SK-N-SH (cell line): ENCODE measurements around the gene FSHR.

Experiments
- CTCF ChIP-seq: fragments of 200-600 bp; sonication (generic); IDR thresholded peaks from 2 replicates; pipeline ENCODE4 v1.6.1; 2017; ENCODE audit warnings: antibody characterized with exemption, mild to moderate bottlenecking, moderate library complexity
- EZH2phosphoT487 ChIP-seq: fragments of 200-600 bp; sonication (generic); IDR thresholded peaks from 2 replicates; pipeline ENCODE4 v1.6.1; 2017; ENCODE audit warnings: low read depth, mixed run types, mild to moderate bottlenecking, antibody characterized with exemption, moderate library complexity, borderline replicate concordance
- FOXJ3 ChIP-seq: sonication (generic); formaldehyde crosslinking; IDR thresholded peaks from 2 replicates; pipeline ENCODE4 v1.5.1; 2020; ENCODE audit warnings: mild to moderate bottlenecking, missing genetic modification reagents
- IRF3 ChIP-seq: fragments of 150-350 bp; IDR thresholded peaks from 2 replicates; pipeline ENCODE4 v1.6.1; 2016; ENCODE audit warnings: mild to moderate bottlenecking, low read depth, low read length
- POLR2AphosphoS5 ChIP-seq: IDR thresholded peaks from 2 replicates; pipeline ENCODE4 v1.6.1; 2012; ENCODE audit warnings: low read depth, low read length
- RFX5 ChIP-seq: IDR thresholded peaks from 2 replicates; pipeline ENCODE4 v1.6.1; 2012; ENCODE audit warnings: mild to moderate bottlenecking, improper control_type of control experiment, low read length
- USF2 ChIP-seq: fragments of 150-350 bp; IDR thresholded peaks from 2 replicates; pipeline ENCODE4 v1.6.1; 2017; ENCODE audit warnings: antibody characterized with exemption, low read length, low read depth, borderline replicate concordance
- TF ChIP-seq, protein P1 (sequence below): IDR thresholded peaks from 2 replicates; pipeline ENCODE4 v1.4.0; 2012; ENCODE audit warnings: low read depth, borderline replicate concordance

DNA sequence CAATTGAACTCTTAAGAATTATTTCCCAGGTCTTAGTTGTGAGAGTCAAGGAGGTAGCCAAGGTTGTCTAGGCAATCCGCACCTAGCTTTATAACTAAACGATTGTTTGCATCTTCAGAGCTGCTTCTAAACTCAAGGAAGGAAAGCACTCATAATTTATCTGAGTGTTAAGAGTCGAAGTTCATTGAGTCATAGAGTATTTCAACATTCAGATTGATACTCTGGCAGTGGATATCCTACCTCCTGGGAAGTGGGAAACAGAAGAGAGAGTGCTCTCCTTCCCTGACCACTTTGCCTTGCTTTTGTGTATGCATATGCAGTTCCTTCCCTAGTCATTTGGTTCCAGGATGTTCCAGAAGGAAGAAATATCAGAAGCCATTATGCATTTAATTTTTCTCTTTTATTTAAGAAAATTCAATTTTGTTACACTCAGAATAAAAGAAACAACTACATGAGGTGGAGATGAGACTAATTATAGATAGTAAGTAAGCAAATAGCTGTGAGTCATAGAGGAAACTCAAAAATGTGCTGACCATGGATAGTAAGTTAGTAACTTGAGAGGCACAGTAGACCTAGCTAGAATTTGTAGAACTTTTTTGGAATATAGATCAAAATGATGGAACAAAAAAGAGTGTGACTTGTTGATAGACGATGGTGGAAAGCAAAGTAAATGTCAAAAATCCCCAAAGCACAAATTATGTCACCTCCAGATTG, 35.4 kb upstream of the FSHR start:
- no peak for TF ChIP-seq CTCF
- no peak for TF ChIP-seq EZH2phosphoT487
- TF ChIP-seq POLR2AphosphoS5: no peak
- TF ChIP-seq RFX5: no peak
- no peak for TF ChIP-seq IRF3
- TF ChIP-seq USF2: no peak
- TF ChIP-seq, protein P1, sequence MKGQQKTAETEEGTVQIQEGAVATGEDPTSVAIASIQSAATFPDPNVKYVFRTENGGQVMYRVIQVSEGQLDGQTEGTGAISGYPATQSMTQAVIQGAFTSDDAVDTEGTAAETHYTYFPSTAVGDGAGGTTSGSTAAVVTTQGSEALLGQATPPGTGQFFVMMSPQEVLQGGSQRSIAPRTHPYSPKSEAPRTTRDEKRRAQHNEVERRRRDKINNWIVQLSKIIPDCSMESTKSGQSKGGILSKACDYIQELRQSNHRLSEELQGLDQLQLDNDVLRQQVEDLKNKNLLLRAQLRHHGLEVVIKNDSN: no peak
- TF ChIP-seq FOXJ3: no peak
